Trophoblast cell (in vitro differentiated cells and primary cell): ENCODE results near the gene CTTN.

ENCODE experiments used
- DNase-seq, 2 donors: peaks; one replicate each; pipeline ENCODE4 v3.0.0-alpha.2; 2016
- H2AFZ ChIP-seq: 2 replicates; pipeline ENCODE4 v1.6.1; 2013; ENCODE audit warnings: low read length, moderate library complexity, mild to moderate bottlenecking; ENCODE audit not compliant: insufficient read depth, poor library complexity
- H2AK5ac ChIP-seq: 2 replicates; pipeline ENCODE4 v1.6.1; 2013; ENCODE audit warnings: mild to moderate bottlenecking, low read length
- H2BK120ac ChIP-seq: 2 replicates; pipeline ENCODE4 v1.6.1; 2013; ENCODE audit warnings: low read length, mild to moderate bottlenecking, moderate library complexity; ENCODE audit not compliant: insufficient read depth, poor library complexity
- H2BK12ac ChIP-seq: 2 replicates; pipeline ENCODE4 v1.6.1; 2013; ENCODE audit warnings: mild to moderate bottlenecking, low read length, moderate library complexity
- H2BK5ac ChIP-seq: 2 replicates; pipeline ENCODE4 v1.6.1; 2013; ENCODE audit warnings: low read length, low read depth, moderate library complexity, mild to moderate bottlenecking; ENCODE audit not compliant: poor library complexity
- H3K14ac ChIP-seq: 2 replicates; pipeline ENCODE4 v1.6.1; 2013; ENCODE audit warnings: mild to moderate bottlenecking, low read length
- H3K18ac ChIP-seq: 2 replicates; pipeline ENCODE4 v1.6.1; 2013; ENCODE audit warnings: mild to moderate bottlenecking, low read length
- H3K23ac ChIP-seq: 2 replicates; pipeline ENCODE4 v1.6.1; 2013; ENCODE audit warnings: low read length
- H3K27ac ChIP-seq: 2 replicates; pipeline ENCODE4 v1.5.1; 2013; ENCODE audit warnings: low read depth, mild to moderate bottlenecking, inconsistent platforms, low read length, moderate library complexity
- H3K27me3 ChIP-seq: 2 replicates; pipeline ENCODE4 v1.6.1; 2013; ENCODE audit warnings: inconsistent platforms, mild to moderate bottlenecking, low read length, moderate library complexity; ENCODE audit not compliant: insufficient read depth
- H3K36me3 ChIP-seq, 2 experiments: 1 replicate in 1 of 2; 2 replicates in 1 of 2; pipeline ENCODE4 v1.6.1; 2013; ENCODE audit warnings: low read length in 2 of 2, mild to moderate bottlenecking in 2 of 2, moderate library complexity in 1 of 2; ENCODE audit not compliant: insufficient read depth in 2 of 2, control insufficient read depth in 1 of 2
- H3K4ac ChIP-seq: 2 replicates; pipeline ENCODE4 v1.6.1; 2013; ENCODE audit warnings: low read depth, mild to moderate bottlenecking, low read length, moderate library complexity
- H3K4me1 ChIP-seq, 2 experiments: 1 replicate in 1 of 2; 2 replicates in 1 of 2; pipeline ENCODE4 v1.6.1; 2013; ENCODE audit warnings: low read length in 2 of 2, mild to moderate bottlenecking in 2 of 2, moderate library complexity in 1 of 2; ENCODE audit not compliant: insufficient read depth in 2 of 2, control insufficient read depth in 1 of 2
- H3K4me2 ChIP-seq: 2 replicates; pipeline ENCODE4 v1.6.1; 2013; ENCODE audit warnings: inconsistent platforms, mild to moderate bottlenecking, low read length, moderate library complexity
- H3K4me3 ChIP-seq: 2 replicates; pipeline ENCODE4 v1.5.1; 2013; ENCODE audit warnings: mild to moderate bottlenecking, low read depth, low read length, inconsistent platforms
- H3K79me1 ChIP-seq: one replicate; pipeline ENCODE4 v1.6.1; 2013; ENCODE audit warnings: low read length
- H3K79me2 ChIP-seq: 2 replicates; pipeline ENCODE4 v1.6.1; 2013; ENCODE audit warnings: low read length, mild to moderate bottlenecking; ENCODE audit not compliant: control insufficient read depth, insufficient read depth, poor library complexity
- H3K9ac ChIP-seq: 2 replicates; pipeline ENCODE4 v1.6.1; 2013; ENCODE audit warnings: mild to moderate bottlenecking, low read length
- H3K9me3 ChIP-seq: 2 replicates; pipeline ENCODE4 v1.6.1; 2013; ENCODE audit warnings: low read depth, mild to moderate bottlenecking, control low read depth, inconsistent platforms, low read length; ENCODE audit not compliant: insufficient read depth
- H4K12ac ChIP-seq: 2 replicates; pipeline ENCODE4 v1.6.1; 2013; ENCODE audit warnings: low read depth, mild to moderate bottlenecking, low read length, moderate library complexity
- H4K8ac ChIP-seq: 2 replicates; pipeline ENCODE4 v1.6.1; 2013; ENCODE audit warnings: low read depth, mild to moderate bottlenecking, low read length, moderate library complexity
- H4K91ac ChIP-seq: one replicate; pipeline ENCODE4 v1.6.1; 2013; ENCODE audit warnings: low read depth, mild to moderate bottlenecking, low read length, moderate library complexity
- WGBS: extraction: QIAGEN DNeasy Blood & Tissue Kit; methylation state at CpG from one replicate; pipeline ENCODE4 v1.1.7; 2013; ENCODE audit warnings: missing lambda C conversion rate; ENCODE audit not compliant: insufficient read length, insufficient coverage; ENCODE audit errors: extremely low coverage; 5-methylcytosine and 5-hydroxymethylcytosine counted together

The CTTN gene

GRCh38 chr11:70432580-70432979 is 34.3 kb downstream of the CTTN start:
- Histone ChIP-seq H3K4ac (no peak overlapping the region), H3K79me2 (no peaks in the 10 kb centered on the region), H3K14ac (no peak overlapping the region), H3K79me1 (no peaks in the 10 kb centered on the region), H4K91ac (no peak overlapping the region), H4K8ac (no peak overlapping the region), H2AFZ (no peak overlapping the region), H3K4me3 (no peak overlapping the region), H3K27me3 (no peaks in the 10 kb centered on the region), H3K4me1 (no peaks in the 10 kb centered on the region), H3K18ac (no peak overlapping the region), H4K12ac (no peak overlapping the region), H3K23ac (no peak overlapping the region), H2AK5ac (no peak overlapping the region), H3K36me3 (peaks cover 90% of the 10 kb centered on the region in 2 experiments), H2BK120ac (no peak overlapping the region), H3K9ac (no peak overlapping the region), H3K9me3 (no peaks in the 10 kb centered on the region), H3K4me2 (no peak overlapping the region), H2BK12ac (no peak overlapping the region), H3K27ac (no peak overlapping the region), H2BK5ac (no peak overlapping the region)
- WGBS: no CpG with 5 or more reads among the region's 15 CpGs
- DNase-seq: no peak

GRCh38 chr11:70433038-70433437 is 34.7 kb downstream of the CTTN start:
- WGBS: no CpG with 5 or more reads among the region's 20 CpGs
- no peaks in the 10 kb centered on the region for H3K27me3 ChIP-seq

GRCh38 chr11:70433526-70433925 is 35.2 kb downstream of the CTTN start:
- WGBS: no CpG with 5 or more reads among the region's 13 CpGs
- Histone ChIP-seq H3K4me2 (no peak overlapping the region), H2AFZ (no peak overlapping the region), H4K91ac (no peak overlapping the region), H2BK12ac (no peak overlapping the region), H3K14ac (no peak overlapping the region), H3K79me1 (no peaks in the 10 kb centered on the region), H3K9ac (no peak overlapping the region), H3K4me1 (no peaks in the 10 kb centered on the region), H3K79me2 (no peaks in the 10 kb centered on the region), H3K23ac (no peak overlapping the region), H3K27ac (no peak overlapping the region), H3K9me3 (no peaks in the 10 kb centered on the region), H2BK5ac (no peak overlapping the region), H2AK5ac (no peak overlapping the region), H3K27me3 (no peaks in the 10 kb centered on the region), H3K18ac (no peak overlapping the region), H3K36me3 (peaks cover 93 to 95% of the 10 kb centered on the region in 2 experiments), H4K12ac (no peak overlapping the region), H4K8ac (no peak overlapping the region), H2BK120ac (no peak overlapping the region), H3K4me3 (no peak overlapping the region), H3K4ac (no peak overlapping the region)
- no peak for DNase-seq

More at GRCh38 chr11:70433038-70433437, 34.7 kb downstream of the CTTN start:
- no peak overlapping the region for H3K4me2 ChIP-seq
- H3K27ac ChIP-seq: no peak overlapping the region
- no peak overlapping the region for H3K23ac ChIP-seq
- no peaks in the 10 kb centered on the region for H3K79me2 ChIP-seq
- no peak overlapping the region for H2BK12ac ChIP-seq
- H4K91ac ChIP-seq: no peak overlapping the region
- no peaks in the 10 kb centered on the region for H3K9me3 ChIP-seq
- no peak overlapping the region for H2AK5ac ChIP-seq
- H3K18ac ChIP-seq: no peak overlapping the region
- H3K4me3 ChIP-seq: no peak overlapping the region
- H3K14ac ChIP-seq: no peak overlapping the region
- no peak overlapping the region for H3K9ac ChIP-seq
- H3K4me1 ChIP-seq: no peaks in the 10 kb centered on the region
- peaks cover 93 to 94% of the 10 kb centered on the region in 2 experiments for H3K36me3 ChIP-seq
- DNase-seq: no peak
- H2BK5ac ChIP-seq: no peak overlapping the region
- no peak overlapping the region for H2AFZ ChIP-seq
- no peak overlapping the region for H4K12ac ChIP-seq
- no peaks in the 10 kb centered on the region for H3K79me1 ChIP-seq
- no peak overlapping the region for H4K8ac ChIP-seq
- H3K4ac ChIP-seq: no peak overlapping the region
- no peak overlapping the region for H2BK120ac ChIP-seq

- Histone ChIP-seq H2BK5ac (no peak overlapping the region), H3K79me1 (no peaks in the 10 kb centered on the region), H3K27me3 (no peaks in the 10 kb centered on the region), H2BK120ac (no peak overlapping the region), H2BK12ac (no peak overlapping the region), H3K9ac (no peak overlapping the region), H3K4ac (no peak overlapping the region), H2AFZ (no peak overlapping the region), H3K27ac (no peak overlapping the region), H3K4me1 (no peaks in the 10 kb centered on the region), H3K18ac (no peak overlapping the region), H3K4me3 (no peak overlapping the region), H4K8ac (no peak overlapping the region), H3K9me3 (no peaks in the 10 kb centered on the region), H3K23ac (no peak overlapping the region), H2AK5ac (no peak overlapping the region), H4K91ac (no peak overlapping the region), H3K36me3 (peaks cover 90 to 92% of the 10 kb centered on the region in 2 experiments), H3K4me2 (no peak overlapping the region), H4K12ac (no peak overlapping the region), H3K79me2 (no peaks in the 10 kb centered on the region), H3K14ac (no peak overlapping the region)
- no peak for DNase-seq
- no CpG with 5 or more reads among the region's 36 CpGs for WGBS
Measured at GRCh38 chr11:70433966-70434812, 35.9 kb downstream of the CTTN start.
